Measurements from ENCODE around the gene SLC16A3. TPM values are rescaled to one million over a fixed set of nuclear protein-coding genes. Genes with fewer than 3 reads are reported as not detected.

SLC16A3 gene
- total and polyA plus RNA-seq, 2 donors (not counting 1 experiment from before 2014, with no cell fraction given), result 14.9 to 65.7 TPM

DNA sequence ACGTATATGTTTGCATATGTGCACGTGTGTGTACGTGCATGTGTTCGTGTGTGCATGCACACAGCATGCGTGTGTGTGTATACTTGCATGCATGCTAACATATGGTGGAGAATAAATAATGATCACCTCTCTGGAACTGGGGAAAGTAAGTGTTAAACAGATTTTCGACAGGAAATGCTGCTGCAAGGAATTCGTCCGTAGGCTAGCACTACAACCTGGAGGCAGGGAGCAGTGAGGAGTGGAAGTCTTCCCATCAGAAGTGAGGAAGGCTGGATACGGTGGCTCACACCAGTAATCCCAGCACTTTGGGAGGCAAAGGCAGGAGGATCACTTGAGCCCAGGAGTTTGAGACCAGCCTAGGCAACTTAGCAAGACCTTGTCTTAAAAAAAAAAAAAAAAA is 49.5 kb downstream of the SLC16A3 start:
- H3K27ac ChIP-seq (ENCODE audit: low read length in 2 of 2), result no peak overlapping the region
- peaks cover 6 to 9% of the 10 kb centered on the region in 2 donors for H3K4me1 ChIP-seq (ENCODE audit: control insufficient read depth in 2 of 2, insufficient read depth in 2 of 2, low read length in 2 of 2)
- intact Hi-C loops (cut with micrococcal nuclease), result no loop called here
- CTCF ChIA-PET, result no interaction called here
- no peak overlapping the region for H2AFZ ChIP-seq (ENCODE audit: insufficient read depth, low read depth, low read length, poor library complexity, severe bottlenecking)
- H3K36me3 ChIP-seq (replicated peaks in 1 of 2; ENCODE audit: control extremely low read depth in 1 of 2, control insufficient read depth in 1 of 2, extremely low read depth in 1 of 2, insufficient read depth in 2 of 2, low read length in 1 of 2), result no peaks in the 10 kb centered on the region
- H3K4me2 ChIP-seq (replicated peaks; ENCODE audit: low read depth, low read length, poor library complexity, severe bottlenecking), result no peak overlapping the region
- Mint-ChIP-seq H3K27ac (no peak overlapping the region), H3K27me3 (no peaks in the 10 kb centered on the region), H3K9me3 (ENCODE audit: insufficient read depth) (no peaks in the 10 kb centered on the region), H3K4me1 (peaks cover 5% of the 10 kb centered on the region), H3K4me3 (no peak overlapping the region)
- no peak for ATAC-seq (ENCODE audit: low read depth)
- POLR2A ChIA-PET, result no interaction called here
- peaks cover 7% of the 10 kb centered on the region for H4K20me1 ChIP-seq (ENCODE audit: control insufficient read depth, insufficient read depth, low read length, poor library complexity, severe bottlenecking)
- H3K27me3 ChIP-seq (replicated peaks in 1 of 4; ENCODE audit: control extremely low read depth in 1 of 4, control insufficient read depth in 3 of 4, insufficient read depth in 4 of 4, low read length in 3 of 4), result peaks cover 0 to 11% (median 0%) of the 10 kb centered on the region in 4 experiments
- no peaks in the 10 kb centered on the region for H3K9me3 ChIP-seq (ENCODE audit: control extremely low read depth in 1 of 3, control insufficient read depth in 2 of 3, insufficient read depth in 1 of 3, low read length in 2 of 3)
- DNase-seq, result no peak
- no peak for TF ChIP-seq EZH2 (IDR thresholded peaks at IDR 0.05; ENCODE audit: borderline replicate concordance, insufficient read depth, low read depth, low read length, poor library complexity, severe bottlenecking)
- no peak for TF ChIP-seq CTCF (IDR thresholded peaks at IDR 0.05)
- H3K79me2 ChIP-seq (ENCODE audit: control insufficient read depth, insufficient read depth, low read length), result peaks cover 18% of the 10 kb centered on the region
- no peak overlapping the region for H3K4me3 ChIP-seq (ENCODE audit: control extremely low read depth in 1 of 5, extremely low read depth in 1 of 5, insufficient read depth in 1 of 5, low read depth in 2 of 5, low read length in 4 of 5)
- 97% methylated on average over 8 of the region's 9 CpGs for whole genome bisulfite sequencing (ENCODE audit: insufficient coverage)
- no peak overlapping the region for H3K9ac ChIP-seq (ENCODE audit: low read length)

GRCh38 chr17:82278786-82279391 is 50.0 kb downstream of the SLC16A3 start:
- peaks cover 3% of the 10 kb centered on the region for H3K4me1 Mint-ChIP-seq
- Histone ChIP-seq H3K36me3 (replicated peaks in 1 of 2; ENCODE audit: control extremely low read depth in 1 of 2, control insufficient read depth in 1 of 2, extremely low read depth in 1 of 2, insufficient read depth in 2 of 2, low read length in 1 of 2) (no peaks in the 10 kb centered on the region), H3K9me3 (ENCODE audit: control extremely low read depth in 1 of 3, control insufficient read depth in 2 of 3, insufficient read depth in 1 of 3, low read length in 2 of 3) (no peaks in the 10 kb centered on the region), H3K79me2 (ENCODE audit: control insufficient read depth, insufficient read depth, low read length) (peaks cover 12% of the 10 kb centered on the region), H3K4me3 (ENCODE audit: control extremely low read depth in 1 of 5, extremely low read depth in 1 of 5, insufficient read depth in 1 of 5, low read depth in 2 of 5, low read length in 4 of 5) (no peak overlapping the region), H3K4me1 (ENCODE audit: control insufficient read depth in 2 of 2, insufficient read depth in 2 of 2, low read length in 2 of 2) (peaks cover 4 to 6% of the 10 kb centered on the region in 2 donors), H3K4me2 (replicated peaks; ENCODE audit: low read depth, low read length, poor library complexity, severe bottlenecking) (no peak overlapping the region), H2AFZ (ENCODE audit: insufficient read depth, low read depth, low read length, poor library complexity, severe bottlenecking) (no peak overlapping the region), H4K20me1 (ENCODE audit: control insufficient read depth, insufficient read depth, low read length, poor library complexity, severe bottlenecking) (peaks cover 6% of the 10 kb centered on the region), H3K9ac (ENCODE audit: low read length) (no peak overlapping the region), H3K27ac (ENCODE audit: low read length in 2 of 2) (no peak overlapping the region), H3K27me3 (replicated peaks in 1 of 4; ENCODE audit: control extremely low read depth in 1 of 4, control insufficient read depth in 3 of 4, insufficient read depth in 4 of 4, low read length in 3 of 4) (peaks cover 0 to 14% (median 0%) of the 10 kb centered on the region in 4 experiments)
- WGBS (ENCODE audit: insufficient coverage), result 85% methylated on average over 12 of the region's 16 CpGs
- POLR2A ChIA-PET, result interaction anchor here (1.8 kb wide), 1 partner anchor 13 kb away, joined by 4 read pairs; no protein-coding TSS in a partner anchor
- H3K4me3 Mint-ChIP-seq, result no peak overlapping the region
- intact Hi-C loops (cut with micrococcal nuclease), result no loop called here
- TF ChIP-seq CTCF (IDR thresholded peaks at IDR 0.05), result no peak
- TF ChIP-seq EZH2 (IDR thresholded peaks at IDR 0.05; ENCODE audit: borderline replicate concordance, insufficient read depth, low read depth, low read length, poor library complexity, severe bottlenecking), result no peak
- no peak overlapping the region for H3K27ac Mint-ChIP-seq
- ATAC-seq (ENCODE audit: low read depth) (no peak), DNase-seq (no peak)
- CTCF ChIA-PET, result no interaction called here
- no peaks in the 10 kb centered on the region for H3K9me3 Mint-ChIP-seq (ENCODE audit: insufficient read depth)
- no peaks in the 10 kb centered on the region for H3K27me3 Mint-ChIP-seq

Data from B cell (primary cell).